ENCODE results near the gene MUCL3. TPM values are rescaled to one million over a fixed set of nuclear protein-coding genes. Genes with fewer than 3 reads are reported as not detected.

The MUCL3 gene
- total and polyA plus RNA-seq, 2 of the 8 experiments (the other 6 are each of a cell fraction or from before 2014, with no cell fraction given), result 0.15 to 0.37 TPM

DNA sequence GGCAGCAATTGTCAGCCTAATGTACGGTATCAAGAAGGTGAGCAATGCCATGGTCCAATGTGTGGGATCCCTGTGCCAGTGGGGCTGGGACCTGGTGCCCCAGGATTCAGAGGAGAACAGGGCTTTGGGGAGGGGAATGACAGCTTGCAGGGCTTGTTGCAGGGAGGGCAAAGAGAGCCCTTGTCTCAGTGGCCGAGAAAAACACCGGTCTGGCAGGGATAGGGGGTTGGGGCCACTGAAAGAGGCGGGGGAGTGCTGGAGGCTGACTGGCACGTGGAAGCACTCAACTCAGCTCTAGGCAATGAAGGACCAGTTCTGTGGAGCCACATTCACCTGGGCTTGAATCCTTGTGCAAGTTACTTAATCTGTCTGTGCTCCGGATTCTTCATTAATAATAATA, 3.5 kb upstream of the MUCL3 start (continued):
- TF ChIP-seq CTCF (IDR thresholded peaks at IDR 0.05; ENCODE audit: control extremely low read depth in 1 of 3, insufficient read depth in 1 of 3, low read depth in 1 of 3, low read length in 3 of 3), result no peak
- no peak for TF ChIP-seq CHD1 (IDR thresholded peaks at IDR 0.05; ENCODE audit: low read depth, low read length)
- no peak for TF ChIP-seq KDM5A (IDR thresholded peaks at IDR 0.05; ENCODE audit: low read length)
- no peak for TF ChIP-seq RFX5 (IDR thresholded peaks at IDR 0.05; ENCODE audit: borderline replicate concordance, low read depth, low read length)
- TF ChIP-seq BACH1 (IDR thresholded peaks at IDR 0.05; ENCODE audit: low read length), result no peak
- TF ChIP-seq POLR2AphosphoS5 (IDR thresholded peaks at IDR 0.05; ENCODE audit: low read depth, low read length), result no peak

All from H1 (cell line).